ENCODE data around the gene MAP1A. TPM values are rescaled to one million over a fixed set of nuclear protein-coding genes. Genes with fewer than 3 reads are reported as not detected.
"Not testable (repeated sequence)": the region's sequence is repeated elsewhere in the genome, so short reads cannot be mapped to it uniquely, and the experiment has no call there.

Gene MAP1A
- total RNA-seq, 1 experiment from 2014 or later, result 0.41 TPM

DNA sequence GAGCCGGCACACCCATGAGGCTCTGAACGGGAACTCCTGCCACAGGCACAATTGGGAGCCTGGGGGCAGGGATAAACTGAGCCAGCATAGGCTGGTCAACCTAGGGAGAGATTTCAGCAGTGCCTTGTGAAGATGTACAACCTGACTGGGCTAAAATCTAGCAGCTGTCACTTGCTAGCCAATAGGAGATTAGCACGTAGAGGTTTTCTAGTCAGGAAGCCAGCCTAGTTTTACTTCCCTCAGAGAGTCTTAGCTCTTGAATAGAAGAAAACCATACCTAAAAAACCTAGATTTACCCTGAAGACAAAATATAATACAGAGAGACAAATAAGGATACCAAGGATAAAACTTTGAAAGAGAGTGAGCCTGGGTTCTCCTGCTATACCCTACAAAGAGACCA, 45.3 kb downstream of the MAP1A start:
- in situ Hi-C loops (cut with HindIII; ENCODE audit: low pct_unique_long_range_greater_than_20kb, low sequenced_read_pairs); DNase-seq (ENCODE audit: low read depth): not testable (repeated sequence)

DNA sequence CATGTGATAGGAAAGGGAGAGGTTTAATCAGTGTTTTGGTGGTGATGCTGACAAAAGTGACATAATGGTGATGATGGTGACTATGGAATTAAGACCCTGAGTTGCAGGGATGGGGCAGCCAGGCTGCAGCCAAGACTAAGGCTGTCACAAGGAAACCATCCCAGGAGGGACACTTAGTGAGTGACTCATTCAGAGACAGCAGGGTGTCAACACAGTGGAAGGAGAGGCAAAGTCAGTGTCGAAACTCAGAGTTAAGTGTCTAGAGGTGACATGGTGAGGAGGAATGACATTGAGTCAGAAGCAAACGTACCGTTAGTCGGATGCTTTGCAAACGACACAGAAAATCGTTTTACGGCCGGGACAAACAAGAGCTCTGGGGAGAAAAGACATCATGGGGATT, 46.4 kb downstream of the MAP1A start:
- in situ Hi-C loops (cut with HindIII; ENCODE audit: low pct_unique_long_range_greater_than_20kb, low sequenced_read_pairs); DNase-seq (ENCODE audit: low read depth): not testable (repeated sequence)

DNA sequence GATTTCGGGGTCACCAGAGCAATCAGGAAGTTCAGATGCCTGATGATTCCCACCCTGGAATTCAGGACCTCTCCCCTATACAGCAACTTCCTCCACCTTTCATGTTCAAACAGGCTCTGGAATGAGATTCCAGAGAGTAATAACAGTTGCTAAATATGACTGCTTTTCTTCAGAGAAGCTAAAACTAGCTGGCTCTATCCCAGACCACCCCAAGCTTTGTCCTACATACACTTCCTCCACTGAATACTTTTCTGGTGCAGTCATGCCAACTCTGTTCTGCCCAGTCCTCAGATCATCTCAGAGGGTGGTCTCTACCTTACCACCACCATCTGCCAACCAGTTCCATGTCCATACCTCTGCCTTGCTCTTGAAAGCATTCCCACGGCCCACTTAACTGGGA, 49.2 kb downstream of the MAP1A start:
- in situ Hi-C loops (cut with HindIII; ENCODE audit: low pct_unique_long_range_greater_than_20kb, low sequenced_read_pairs); DNase-seq (ENCODE audit: low read depth): not testable (repeated sequence)

DNA sequence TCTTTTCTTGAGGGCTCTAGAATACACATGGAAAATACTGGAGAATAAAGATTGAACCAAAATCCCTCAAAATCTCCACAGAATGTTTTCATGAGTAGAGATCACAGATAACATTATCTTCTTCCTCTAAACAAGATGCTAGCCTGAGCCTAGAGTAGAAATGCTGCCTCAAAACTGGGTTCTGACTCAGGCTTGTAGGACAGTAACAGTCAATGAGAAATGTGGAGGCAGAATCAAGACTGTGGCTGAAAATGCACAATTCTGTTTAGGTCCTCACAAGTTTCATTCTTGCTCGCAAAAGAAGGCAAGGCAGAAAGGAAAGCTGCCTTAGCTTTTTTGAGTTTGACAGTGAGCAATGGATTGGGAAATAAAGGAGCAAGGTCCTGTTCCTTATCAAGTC, 57.2 kb downstream of the MAP1A start:
- in situ Hi-C loops (cut with HindIII; ENCODE audit: low pct_unique_long_range_greater_than_20kb, low sequenced_read_pairs); DNase-seq (ENCODE audit: low read depth): not testable (repeated sequence)

Other genes with a start within 250 kb of the MAP1A start
- gene TGM7, start 215.4 kb upstream of the MAP1A start, total RNA-seq (2014; rRNA removed; shearing (Covaris generic); ENCODE audit: low replicate concordance), result not detected in 2 replicates
- 6.0 and 8.3 TPM in 2 replicates for gene LCMT2, start 187.0 kb upstream of the MAP1A start, total RNA-seq (2014; rRNA removed; shearing (Covaris generic); ENCODE audit: low replicate concordance)
- 8.4 and 15.9 TPM in 2 replicates for gene ZSCAN29, start 146.6 kb upstream of the MAP1A start, total RNA-seq (2014; rRNA removed; shearing (Covaris generic); ENCODE audit: low replicate concordance)
- gene TUBGCP4, start 146.5 kb upstream of the MAP1A start, total RNA-seq (2014; rRNA removed; shearing (Covaris generic); ENCODE audit: low replicate concordance), result 9.1 and 17.3 TPM in 2 replicates
- 31.6 and 35.0 TPM in 2 replicates for gene TP53BP1, start 24.5 kb upstream of the MAP1A start, total RNA-seq (2014; rRNA removed; shearing (Covaris generic); ENCODE audit: low replicate concordance)
- 4.5 and 17.6 TPM in 2 replicates for gene PPIP5K1, start 72.6 kb downstream of the MAP1A start, total RNA-seq (2014; rRNA removed; shearing (Covaris generic); ENCODE audit: low replicate concordance)
- gene CKMT1B, start 76.4 kb downstream of the MAP1A start, total RNA-seq (2014; rRNA removed; shearing (Covaris generic); ENCODE audit: low replicate concordance), result 12.5 TPM in 1 of 2 replicates, not detected in the other
- not detected in 2 replicates for gene STRC, start 101.2 kb downstream of the MAP1A start, total RNA-seq (2014; rRNA removed; shearing (Covaris generic); ENCODE audit: low replicate concordance)
- gene CATSPER2, start 131.2 kb downstream of the MAP1A start, total RNA-seq (2014; rRNA removed; shearing (Covaris generic); ENCODE audit: low replicate concordance), result 0.37 and 5.8 TPM in 2 replicates
- 0.78 TPM in 1 of 2 replicates, not detected in the other for gene CKMT1A, start 176.3 kb downstream of the MAP1A start, total RNA-seq (2014; rRNA removed; shearing (Covaris generic); ENCODE audit: low replicate concordance)
- 180 and 200 TPM in 2 replicates for gene PDIA3, start 228.8 kb downstream of the MAP1A start, total RNA-seq (2014; rRNA removed; shearing (Covaris generic); ENCODE audit: low replicate concordance)